CD14-positive monocyte (primary cell): ENCODE results near the gene SPON1. TPM values are rescaled to one million over a fixed set of nuclear protein-coding genes. Genes with fewer than 3 reads are reported as not detected.

Source experiments
- DNase-seq, 3 donors: peaks; one replicate each; pipeline ENCODE4 v3.0.0-alpha.2; 2011 to 2022
- H2AFZ ChIP-seq: 2 replicates; pipeline ENCODE4 v1.6.0; 2012; ENCODE audit warnings: mild to moderate bottlenecking, low read depth, low read length, inconsistent platforms; ENCODE audit not compliant: insufficient read depth, poor library complexity, severe bottlenecking
- H3K27ac ChIP-seq, 2 donors: 1 replicate in 1 of 2; 2 replicates in 1 of 2; pipeline ENCODE4 v1.5.1; 2012 to 2013; ENCODE audit warnings: low read length in 2 of 2, control low read depth in 1 of 2, inconsistent platforms in 1 of 2, low read depth in 1 of 2, mild to moderate bottlenecking in 1 of 2
- H3K27me3 ChIP-seq, 2 donors: one replicate each; pipeline versions ENCODE4 v1.6.0 to v1.6.1; 2011 to 2013; ENCODE audit warnings: low read length in 2 of 2; ENCODE audit not compliant: control insufficient read depth in 2 of 2, insufficient read depth in 2 of 2
- H3K36me3 ChIP-seq, 2 donors: replicated peaks in 1 of 2; 1 replicate in 1 of 2; 2 replicates in 1 of 2; pipeline versions ENCODE4 v1.5.1 to v1.6.1; 2012 to 2013; ENCODE audit warnings: low read length in 2 of 2, control low read depth in 1 of 2, inconsistent platforms in 1 of 2, mild to moderate bottlenecking in 1 of 2; ENCODE audit not compliant: insufficient read depth in 2 of 2, control insufficient read depth in 1 of 2
- H3K4me1 ChIP-seq, 2 donors: 1 replicate in 1 of 2; 2 replicates in 1 of 2; pipeline versions ENCODE4 v1.5.1 to v1.6.1; 2012 to 2013; ENCODE audit warnings: low read length in 2 of 2, control low read depth in 1 of 2, inconsistent platforms in 1 of 2, mild to moderate bottlenecking in 1 of 2, moderate library complexity in 1 of 2; ENCODE audit not compliant: insufficient read depth in 2 of 2, control insufficient read depth in 1 of 2
- H3K4me2 ChIP-seq: replicated peaks from 2 replicates; pipeline ENCODE3; 2012; ENCODE audit warnings: low read length, moderate library complexity, mild to moderate bottlenecking; ENCODE audit not compliant: poor library complexity, severe bottlenecking; ENCODE audit errors: extremely low read depth
- H3K4me3 ChIP-seq, 3 experiments: fragments of 200-600 bp in 1 of 3; sonication (generic) in 1 of 3; replicated peaks in 1 of 3; 1 replicate in 2 of 3; 2 replicates in 1 of 3; pipeline ENCODE4 v1.5.1; 2011 to 2013; ENCODE audit warnings: low read length in 3 of 3, mild to moderate bottlenecking in 3 of 3, control low read depth in 2 of 3, low read depth in 2 of 3, inconsistent platforms in 1 of 3, moderate library complexity in 1 of 3
- H3K79me2 ChIP-seq: 2 replicates; pipeline ENCODE4 v1.6.0; 2012; ENCODE audit warnings: mild to moderate bottlenecking, control low read depth, inconsistent platforms, low read length, moderate library complexity; ENCODE audit not compliant: insufficient read depth
- H3K9ac ChIP-seq: 2 replicates; pipeline ENCODE4 v1.6.0; 2017; ENCODE audit warnings: low read length, mild to moderate bottlenecking; ENCODE audit not compliant: insufficient read depth, poor library complexity, severe bottlenecking
- H3K9me3 ChIP-seq, 2 donors: replicated peaks in 1 of 2; 1 replicate in 1 of 2; 2 replicates in 1 of 2; pipeline versions ENCODE4 v1.5.1 to v1.6.1; 2012 to 2013; ENCODE audit warnings: low read length in 2 of 2, control low read depth in 1 of 2; ENCODE audit not compliant: control insufficient read depth in 1 of 2, insufficient read depth in 1 of 2
- H4K20me1 ChIP-seq: 2 replicates; pipeline ENCODE4 v1.6.0; 2012; ENCODE audit warnings: mild to moderate bottlenecking, low read length, control low read depth, moderate library complexity; ENCODE audit not compliant: insufficient read depth
- H3K27ac Mint-ChIP-seq, 7 donors: one replicate each; pipeline ENCODE4 v1.8.0; 2020; ENCODE audit warnings: mild to moderate bottlenecking in 7 of 7, mixed read lengths in 7 of 7, moderate library complexity in 6 of 7, inconsistent platforms in 2 of 7
- H3K27me3 Mint-ChIP-seq, 3 donors: one replicate each; pipeline ENCODE4 v1.8.0; 2021 to 2022; ENCODE audit warnings: low read depth in 3 of 3, mild to moderate bottlenecking in 3 of 3, mixed read lengths in 3 of 3, moderate library complexity in 3 of 3, inconsistent platforms in 1 of 3
- H3K36me3 Mint-ChIP-seq, 2 donors: one replicate each; pipeline ENCODE4 v1.8.0; 2020; ENCODE audit warnings: mixed read lengths in 2 of 2, inconsistent platforms in 1 of 2, mild to moderate bottlenecking in 1 of 2
- H3K4me1 Mint-ChIP-seq: one replicate; pipeline ENCODE4 v1.8.0; 2020; ENCODE audit warnings: mild to moderate bottlenecking, mixed read lengths
- H3K4me3 Mint-ChIP-seq, 2 donors: one replicate each; pipeline ENCODE4 v1.8.0; 2020; ENCODE audit warnings: mild to moderate bottlenecking in 2 of 2, mixed read lengths in 2 of 2, moderate library complexity in 1 of 2
- H3K9me3 Mint-ChIP-seq, 7 donors: one replicate each; pipeline ENCODE4 v1.8.0; 2020 to 2022; ENCODE audit warnings: mixed read lengths in 7 of 7, mild to moderate bottlenecking in 6 of 7, moderate library complexity in 6 of 7, inconsistent platforms in 2 of 7
- CTCF ChIP-seq: fragments of 200-600 bp; IDR thresholded peaks from one replicate; pipeline ENCODE4 v1.8.0; 2022; ENCODE audit warnings: antibody characterized with exemption, mild to moderate bottlenecking
- WGBS: methylation state at CpG from one replicate; pipeline ENCODE4 v1.1.5; 2013; ENCODE audit warnings: missing lambda C conversion rate; ENCODE audit not compliant: insufficient coverage; 5-methylcytosine and 5-hydroxymethylcytosine counted together
- intact Hi-C, 2 donors: fragments of 100-400 bp; cut with micrococcal nuclease; formaldehyde crosslinking; loops; one replicate each; pipeline versions ENCODE4 v1.15.0 to v1.15.1; 2023
- polyA plus RNA-seq, 3 donors: library from polyadenylated mRNA; depleted of rRNA in 1 of 3; unstranded in 2 of 3; stranded (reverse) in 1 of 3; fragments of 300-500 nt in 2 of 3; fragments of >200 nt in 1 of 3; fragmentation: Illumina TruSeq in 2 of 3; gene quantifications; 1 replicate in 2 of 3; 2 replicates in 1 of 3; pipeline ENCODE4 v1.2.3, GENCODE V29; 2012 to 2021

Gene SPON1
- polyA plus RNA-seq, 3 donors = not detected

- Histone ChIP-seq H4K20me1 (no peaks in the 10 kb centered on the region), H3K4me1 (peaks cover 6 to 7% of the 10 kb centered on the region in 2 donors), H3K27ac (no peak overlapping the region), H3K79me2 (no peaks in the 10 kb centered on the region), H3K36me3 (no peaks in the 10 kb centered on the region), H3K27me3 (no peaks in the 10 kb centered on the region), H3K4me2 (no peak overlapping the region), H3K4me3 (no peak overlapping the region), H2AFZ (no peak overlapping the region), H3K9me3 (no peaks in the 10 kb centered on the region), H3K9ac (no peak overlapping the region)
- Mint-ChIP-seq H3K27me3 (peaks cover 0 to 8% (median 1%) of the 10 kb centered on the region in 3 donors), H3K36me3 (no peaks in the 10 kb centered on the region), H3K27ac (no peak overlapping the region), H3K4me1 (peaks cover 10% of the 10 kb centered on the region), H3K9me3 (peaks cover 0 to 4% (median 3%) of the 10 kb centered on the region in 7 donors), H3K4me3 (no peak overlapping the region)
- TF ChIP-seq CTCF = no peak
- WGBS = 89% methylated on average over 3 of the region's 3 CpGs
- intact Hi-C loops = no loop called here
- no peak for DNase-seq
These were observed 231.1 kb downstream of the SPON1 start for GRCh38 chr11:14193644-14194043.

- H3K9me3 Mint-ChIP-seq = no peaks in the 10 kb centered on the region
- H3K4me3 Mint-ChIP-seq = no peak overlapping the region
- Histone ChIP-seq H3K27ac (no peak overlapping the region), H3K4me3 (no peak overlapping the region), H3K9me3 (no peaks in the 10 kb centered on the region), H3K36me3 (no peaks in the 10 kb centered on the region), H3K27me3 (no peaks in the 10 kb centered on the region), H3K4me2 (no peak overlapping the region), H2AFZ (no peak overlapping the region), H4K20me1 (no peaks in the 10 kb centered on the region), H3K4me1 (no peaks in the 10 kb centered on the region), H3K79me2 (no peaks in the 10 kb centered on the region), H3K9ac (no peak overlapping the region)
- H3K27me3 Mint-ChIP-seq = peaks cover 2 to 7% (median 5%) of the 10 kb centered on the region in 3 donors
- WGBS = 78% methylated on average over 3 of the region's 15 CpGs
- intact Hi-C loops = no loop called here
- no peak overlapping the region for H3K27ac Mint-ChIP-seq
- no peak for DNase-seq
- no peak for TF ChIP-seq CTCF
- peaks cover 2% of the 10 kb centered on the region for H3K4me1 Mint-ChIP-seq
- no peaks in the 10 kb centered on the region for H3K36me3 Mint-ChIP-seq
These were observed 240.0 kb downstream of the SPON1 start for GRCh38 chr11:14202251-14203196.
